Endothelial cell of umbilical vein (primary cell): ENCODE results near the gene MFNG. TPM values are rescaled to one million over a fixed set of nuclear protein-coding genes. Genes with fewer than 3 reads are reported as not detected.

Source experiments
- BruUV-seq: library from RNA; stranded (reverse); fragments of 400-500 nt; replicated peaks from 2 replicates; lab custom pipeline; 2021; lab: Mats Ljungman, UMichigan
- CTCF ChIA-PET: fragments of 300-600, 350-600 bp; sonication (Branson Sonifier 250); formaldehyde crosslinking; loops from one replicate; lab custom pipeline; 2021; ENCODE audit warnings: antibody characterized with exemption, inconsistent platforms; lab: Charles Lee
- POLR2A ChIA-PET: fragments of 300-600, 350-600 bp; sonication (Branson Sonifier 250); formaldehyde crosslinking; loops from one replicate; lab custom pipeline; 2021; ENCODE audit warnings: antibody characterized with exemption, inconsistent platforms; lab: Charles Lee
- DNase-seq: peaks from one replicate; pipeline ENCODE4 v3.0.0-alpha.2; 2011; ENCODE audit warnings: low read depth, low spot score
- FAIRE-seq: peaks from 2 replicates; lab custom pipeline; 2011; peaks lifted over from hg19 to GRCh38; lab: Jason Lieb, UNC
- H2AFZ ChIP-seq: 2 replicates; pipeline ENCODE4 v1.6.0; 2012; ENCODE audit warnings: low read depth, low read length, control low read depth, inconsistent platforms
- H3K27ac ChIP-seq: 2 replicates; pipeline ENCODE4 v1.5.1; 2011; ENCODE audit warnings: low read depth, mild to moderate bottlenecking, control low read depth, low read length, moderate library complexity; ENCODE audit not compliant: insufficient read depth
- H3K27me3 ChIP-seq, 2 experiments: 2 replicates each; pipeline versions ENCODE4 v1.6.0 to v1.6.1; 2011; ENCODE audit warnings: low read length in 2 of 2, mixed read lengths in 1 of 2; ENCODE audit not compliant: control insufficient read depth in 2 of 2, insufficient read depth in 2 of 2
- H3K36me3 ChIP-seq, 2 experiments: 2 replicates in 1 of 2; 3 replicates in 1 of 2; pipeline ENCODE4 v1.5.1; 2011; ENCODE audit warnings: low read length in 2 of 2, mild to moderate bottlenecking in 1 of 2, moderate library complexity in 1 of 2; ENCODE audit not compliant: control insufficient read depth in 2 of 2, insufficient read depth in 2 of 2; ENCODE audit errors: extremely low read depth in 1 of 2
- H3K4me1 ChIP-seq: 3 replicates; pipeline ENCODE4 v1.5.1; 2011; ENCODE audit warnings: mild to moderate bottlenecking, low read length; ENCODE audit not compliant: control insufficient read depth, insufficient read depth; ENCODE audit errors: extremely low read depth
- H3K4me2 ChIP-seq: 2 replicates; pipeline ENCODE4 v1.6.1; 2011; ENCODE audit warnings: low read length, control low read depth, mixed read lengths; ENCODE audit not compliant: insufficient read depth
- H3K4me3 ChIP-seq, 3 experiments: fragments of 200-600 bp in 1 of 3; sonication (generic), shearing (Covaris generic) in 1 of 3; replicated peaks in 1 of 3; 2 replicates each; pipeline ENCODE4 v1.5.1; 2011 to 2016; ENCODE audit warnings: control low read depth in 3 of 3, low read length in 3 of 3, mild to moderate bottlenecking in 2 of 3, inconsistent platforms in 1 of 3, low read depth in 1 of 3, moderate library complexity in 1 of 3; ENCODE audit not compliant: insufficient read depth in 1 of 3
- H3K79me2 ChIP-seq: 2 replicates; pipeline ENCODE4 v1.6.0; 2012; ENCODE audit warnings: low read length, inconsistent platforms; ENCODE audit not compliant: control insufficient read depth, insufficient read depth
- H3K9ac ChIP-seq: replicated peaks from 2 replicates; pipeline ENCODE3; 2011; ENCODE audit warnings: low read length, control low read depth; ENCODE audit not compliant: insufficient read depth; ENCODE audit errors: extremely low read depth
- H3K9me1 ChIP-seq: replicated peaks from 3 replicates; pipeline ENCODE4 v1.6.0; 2011; ENCODE audit warnings: mild to moderate bottlenecking, low read length; ENCODE audit not compliant: control insufficient read depth, insufficient read depth; ENCODE audit errors: extremely low read depth
- H3K9me3 ChIP-seq: replicated peaks from 2 replicates; pipeline ENCODE4 v1.5.1; 2012; ENCODE audit warnings: low read length, inconsistent platforms; ENCODE audit not compliant: control insufficient read depth, insufficient read depth
- H4K20me1 ChIP-seq: replicated peaks from 2 replicates; pipeline ENCODE3; 2011; ENCODE audit warnings: mild to moderate bottlenecking, low read length; ENCODE audit not compliant: control insufficient read depth, insufficient read depth; ENCODE audit errors: extremely low read depth
- EZH2 ChIP-seq: IDR thresholded peaks from 2 replicates; pipeline ENCODE4 v1.6.1; 2012; ENCODE audit warnings: borderline replicate concordance, low read depth, mild to moderate bottlenecking, moderate library complexity, low read length, inconsistent platforms; ENCODE audit not compliant: severe bottlenecking
- FOS ChIP-seq: IDR thresholded peaks from 2 replicates; pipeline ENCODE4 v1.6.1; 2011; ENCODE audit warnings: mild to moderate bottlenecking, low read length, moderate library complexity, borderline replicate concordance; ENCODE audit not compliant: insufficient read depth
- GATA2 ChIP-seq: IDR thresholded peaks from 2 replicates; pipeline ENCODE4 v1.7.0; 2011; ENCODE audit warnings: low read depth, mild to moderate bottlenecking, moderate library complexity, mixed read lengths, low read length; ENCODE audit not compliant: insufficient read length, insufficient read depth
- JUN ChIP-seq: IDR thresholded peaks from 2 replicates; pipeline ENCODE4 v1.6.1; 2011; ENCODE audit warnings: borderline replicate concordance, low read depth; ENCODE audit not compliant: insufficient read length, insufficient read depth
- MAX ChIP-seq: IDR thresholded peaks from 2 replicates; pipeline ENCODE4 v1.6.1; 2011; ENCODE audit not compliant: insufficient read depth, insufficient read length
- MYC ChIP-seq: IDR thresholded peaks from one replicate; pipeline ENCODE4 v1.6.1; 2011; ENCODE audit warnings: mild to moderate bottlenecking, low read depth, low read length
- POLR2A ChIP-seq: IDR thresholded peaks from 2 replicates; pipeline ENCODE4 v1.6.1; 2012; ENCODE audit warnings: low read depth, mild to moderate bottlenecking, control low read depth, low read length
- POLR2AphosphoS5 ChIP-seq: IDR thresholded peaks from 2 replicates; pipeline ENCODE4 v1.6.1; 2012; ENCODE audit warnings: low read depth, mild to moderate bottlenecking, control low read depth, low read length, moderate library complexity; ENCODE audit not compliant: insufficient read depth
- dilution Hi-C: fragments of 300-500 bp; cut with MboI; formaldehyde crosslinking; loops from one replicate; pipeline ENCODE4 v1.15.0; 2019; ENCODE audit warnings: low sequenced_read_pairs; ENCODE audit not compliant: extremely low pct_ligation_motif_present
- intact Hi-C: fragments of 100-400 bp; cut with micrococcal nuclease; formaldehyde crosslinking; loops from one replicate; pipeline ENCODE4 v1.10.0; 2022
- polyA plus RNA-seq, 4 experiments: library from polyadenylated mRNA; depleted of rRNA in 3 of 4; stranded (reverse) in 3 of 4; unstranded in 1 of 4; fragments of >200 nt; gene quantifications; 2 replicates each; pipeline versions ENCODE4 v1.2.1 to v1.2.3, GENCODE V29; 2011 to 2012; ENCODE audit warnings: missing spikeins in 1 of 4
- total RNA-seq: library from RNA; stranded (reverse); gene quantifications from 2 replicates; pipeline ENCODE4 v1.2.3, GENCODE V29; 2021
- TF ChIP-seq, protein P1 (sequence below), 2 donors: IDR thresholded peaks; 1 replicate in 1 of 2; 2 replicates in 1 of 2; pipeline ENCODE4 v1.5.1; 2011; ENCODE audit warnings: low read length in 2 of 2, mild to moderate bottlenecking in 2 of 2, moderate library complexity in 2 of 2, control low read depth in 1 of 2, inconsistent platforms in 1 of 2, low read depth in 1 of 2; ENCODE audit not compliant: insufficient read depth in 1 of 2; ENCODE audit errors: extremely low read depth in 1 of 2

The MFNG gene
- total and polyA plus RNA-seq, 2 donors (not counting 3 experiments of a cell fraction or from before 2014, with no cell fraction given), result 188 to 257 TPM

GRCh38 chr22:37453696-37454095 lies 32.5 kb downstream of the MFNG start:
- no TSS peak for BruUV-seq
- Histone ChIP-seq H3K79me2 (no peaks in the 10 kb centered on the region), H2AFZ (no peak overlapping the region), H3K4me3 (no peak overlapping the region), H3K4me1 (peaks cover 24% of the 10 kb centered on the region), H3K9me1 (no peaks in the 10 kb centered on the region), H3K27me3 (no peaks in the 10 kb centered on the region), H3K27ac (peak overlapping the region; percentile 99), H4K20me1 (no peaks in the 10 kb centered on the region), H3K4me2 (no peak overlapping the region), H3K9ac (no peak overlapping the region), H3K9me3 (no peaks in the 10 kb centered on the region), H3K36me3 (no peaks in the 10 kb centered on the region)
- TF ChIP-seq, protein P1, sequence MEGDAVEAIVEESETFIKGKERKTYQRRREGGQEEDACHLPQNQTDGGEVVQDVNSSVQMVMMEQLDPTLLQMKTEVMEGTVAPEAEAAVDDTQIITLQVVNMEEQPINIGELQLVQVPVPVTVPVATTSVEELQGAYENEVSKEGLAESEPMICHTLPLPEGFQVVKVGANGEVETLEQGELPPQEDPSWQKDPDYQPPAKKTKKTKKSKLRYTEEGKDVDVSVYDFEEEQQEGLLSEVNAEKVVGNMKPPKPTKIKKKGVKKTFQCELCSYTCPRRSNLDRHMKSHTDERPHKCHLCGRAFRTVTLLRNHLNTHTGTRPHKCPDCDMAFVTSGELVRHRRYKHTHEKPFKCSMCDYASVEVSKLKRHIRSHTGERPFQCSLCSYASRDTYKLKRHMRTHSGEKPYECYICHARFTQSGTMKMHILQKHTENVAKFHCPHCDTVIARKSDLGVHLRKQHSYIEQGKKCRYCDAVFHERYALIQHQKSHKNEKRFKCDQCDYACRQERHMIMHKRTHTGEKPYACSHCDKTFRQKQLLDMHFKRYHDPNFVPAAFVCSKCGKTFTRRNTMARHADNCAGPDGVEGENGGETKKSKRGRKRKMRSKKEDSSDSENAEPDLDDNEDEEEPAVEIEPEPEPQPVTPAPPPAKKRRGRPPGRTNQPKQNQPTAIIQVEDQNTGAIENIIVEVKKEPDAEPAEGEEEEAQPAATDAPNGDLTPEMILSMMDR (IDR thresholded peaks at IDR 0.05; ENCODE audit: extremely low read depth in 1 of 2, insufficient read depth in 1 of 2, low read depth in 1 of 2, low read length in 2 of 2), result no peak
- no peak for TF ChIP-seq EZH2
- TF ChIP-seq MAX, result no peak
- no peak for TF ChIP-seq JUN
- TF ChIP-seq POLR2AphosphoS5, result no peak
- no peak for TF ChIP-seq MYC
- no peak for TF ChIP-seq GATA2
- TF ChIP-seq FOS, result no peak
- TF ChIP-seq POLR2A, result no peak
- FAIRE-seq (no peak), DNase-seq (no peak)
- intact Hi-C loops, result no loop called here
- CTCF ChIA-PET, result interaction anchor here (3.7 to 5.8 kb wide), 3 partner anchors 22 to 136 kb away, joined by 30 to 168 read pairs (median 47); no protein-coding TSS in a partner anchor
- dilution Hi-C loops, result no loop called here
- POLR2A ChIA-PET, result no interaction called here
